Neural progenitor cell (in vitro differentiated cells): ENCODE measurements around the gene PARS2.

Source experiments
- EZH2 ChIP-seq: fragments of 200-600 bp; sonication (generic); IDR thresholded peaks from 2 replicates; pipeline ENCODE4 v1.6.1; 2017; ENCODE audit warnings: antibody characterized with exemption, mild to moderate bottlenecking, moderate library complexity
- EZH2phosphoT487 ChIP-seq: fragments of 200-600 bp; sonication (generic); IDR thresholded peaks from 2 replicates; pipeline ENCODE4 v1.6.1; 2017; ENCODE audit warnings: antibody characterized with exemption
- TF ChIP-seq, protein P1 (sequence below): fragments of 200-600 bp; sonication (generic); IDR thresholded peaks from 2 replicates; pipeline ENCODE4 v1.5.1; 2017; ENCODE audit warnings: antibody characterized with exemption, mild to moderate bottlenecking

DNA sequence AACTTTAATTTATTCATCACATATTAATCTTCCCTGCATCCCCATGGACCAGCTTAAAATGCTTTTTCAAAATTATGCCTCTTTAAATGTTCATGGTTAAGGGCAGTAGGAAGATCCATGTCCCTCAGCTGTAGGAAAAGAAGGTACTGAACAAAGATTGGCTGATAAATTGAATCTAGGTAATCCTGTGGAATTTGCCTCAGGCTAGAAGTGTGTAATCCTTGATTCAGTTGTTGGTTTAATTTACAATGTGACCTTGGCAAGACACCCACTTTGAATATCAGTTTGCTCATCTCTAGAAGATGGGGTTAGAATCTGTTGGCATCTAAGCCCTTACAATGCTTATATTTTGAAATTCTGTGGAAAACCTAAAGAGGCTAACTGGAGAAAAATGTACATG lies 42.6 kb downstream of the PARS2 start:
- TF ChIP-seq EZH2 (no peak), EZH2phosphoT487 (no peak)
- TF ChIP-seq, protein P1, sequence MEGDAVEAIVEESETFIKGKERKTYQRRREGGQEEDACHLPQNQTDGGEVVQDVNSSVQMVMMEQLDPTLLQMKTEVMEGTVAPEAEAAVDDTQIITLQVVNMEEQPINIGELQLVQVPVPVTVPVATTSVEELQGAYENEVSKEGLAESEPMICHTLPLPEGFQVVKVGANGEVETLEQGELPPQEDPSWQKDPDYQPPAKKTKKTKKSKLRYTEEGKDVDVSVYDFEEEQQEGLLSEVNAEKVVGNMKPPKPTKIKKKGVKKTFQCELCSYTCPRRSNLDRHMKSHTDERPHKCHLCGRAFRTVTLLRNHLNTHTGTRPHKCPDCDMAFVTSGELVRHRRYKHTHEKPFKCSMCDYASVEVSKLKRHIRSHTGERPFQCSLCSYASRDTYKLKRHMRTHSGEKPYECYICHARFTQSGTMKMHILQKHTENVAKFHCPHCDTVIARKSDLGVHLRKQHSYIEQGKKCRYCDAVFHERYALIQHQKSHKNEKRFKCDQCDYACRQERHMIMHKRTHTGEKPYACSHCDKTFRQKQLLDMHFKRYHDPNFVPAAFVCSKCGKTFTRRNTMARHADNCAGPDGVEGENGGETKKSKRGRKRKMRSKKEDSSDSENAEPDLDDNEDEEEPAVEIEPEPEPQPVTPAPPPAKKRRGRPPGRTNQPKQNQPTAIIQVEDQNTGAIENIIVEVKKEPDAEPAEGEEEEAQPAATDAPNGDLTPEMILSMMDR = no peak
